NK-92 (cell line): ENCODE results near the gene RNASEL.

Source experiments
- DNase-seq: peaks from one replicate; lab custom pipeline; 2025; ENCODE audit not compliant: unreplicated experiment; lab: John Stamatoyannopoulos, UW

RNASEL gene

DNA sequence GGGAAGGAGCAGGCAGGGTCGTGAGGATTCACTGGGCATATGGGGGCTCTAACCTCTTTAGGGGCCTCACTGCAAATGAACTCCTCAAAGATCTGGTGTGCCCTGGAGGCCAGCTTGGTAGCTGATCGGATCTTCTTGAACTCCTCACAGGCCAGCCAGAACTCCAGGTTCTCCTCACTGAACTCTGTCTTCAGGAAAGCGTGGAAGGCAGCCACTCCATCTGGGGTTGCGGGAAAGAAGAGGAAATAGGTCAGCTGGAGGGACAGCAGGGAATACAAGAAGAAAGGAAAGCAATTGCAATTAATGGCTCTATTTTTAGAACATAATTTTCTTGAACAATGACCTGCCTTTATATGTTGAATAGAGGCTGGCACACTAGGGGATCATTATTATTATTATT, 12.9 kb upstream of the RNASEL start:
- no peak for DNase-seq

DNA sequence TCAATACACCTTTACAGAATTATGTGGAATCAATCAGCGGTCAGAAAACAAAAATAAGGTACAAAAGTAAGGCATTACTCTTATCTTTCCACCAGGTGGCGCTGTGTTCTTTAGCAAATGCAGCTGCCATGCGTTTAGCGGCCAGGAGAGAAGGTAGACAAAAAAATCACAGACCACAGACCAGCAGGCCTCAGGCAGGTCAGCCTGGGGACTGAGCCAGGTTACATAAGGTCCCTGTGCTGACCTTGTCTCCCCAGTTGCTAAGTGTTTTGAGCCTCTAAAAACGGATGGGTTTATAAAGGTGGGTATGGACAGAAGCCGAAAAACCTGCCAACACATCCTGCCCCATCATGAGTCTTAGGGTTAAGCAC, 12.3 kb upstream of the RNASEL start:
- no peak for DNase-seq

DNA sequence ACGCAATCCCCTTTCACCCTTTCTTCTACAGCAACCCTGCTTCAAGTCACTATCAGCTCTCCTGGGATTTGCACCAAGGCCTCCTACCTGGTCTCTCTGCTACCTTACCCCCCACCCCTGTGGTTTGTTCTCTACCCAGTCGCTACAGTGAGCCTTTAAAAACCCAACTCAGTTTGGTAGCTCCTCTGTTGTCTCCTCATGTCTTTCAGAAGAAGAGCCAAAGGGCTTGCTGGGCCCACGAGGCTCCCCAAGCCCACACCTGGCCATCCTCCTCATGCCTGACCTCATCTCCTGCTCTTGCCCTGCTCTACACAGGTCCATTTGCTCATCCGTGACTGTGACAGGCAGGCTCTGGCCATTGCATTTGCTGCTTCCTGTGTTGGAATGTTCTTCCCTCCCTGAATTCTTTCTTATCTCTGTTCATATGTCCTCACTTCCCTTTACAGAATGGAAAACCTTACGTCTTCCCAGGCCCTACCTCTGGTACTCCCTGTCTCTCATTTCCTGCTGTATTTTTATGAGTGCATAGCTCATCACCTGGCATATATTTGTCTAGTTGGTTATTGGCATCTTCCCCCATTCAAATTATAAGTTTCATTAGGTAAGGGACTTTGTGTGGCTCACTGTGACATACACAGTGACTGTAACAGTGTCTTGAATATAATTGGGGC, 11.8 kb upstream of the RNASEL start:
- no peak for DNase-seq

DNA sequence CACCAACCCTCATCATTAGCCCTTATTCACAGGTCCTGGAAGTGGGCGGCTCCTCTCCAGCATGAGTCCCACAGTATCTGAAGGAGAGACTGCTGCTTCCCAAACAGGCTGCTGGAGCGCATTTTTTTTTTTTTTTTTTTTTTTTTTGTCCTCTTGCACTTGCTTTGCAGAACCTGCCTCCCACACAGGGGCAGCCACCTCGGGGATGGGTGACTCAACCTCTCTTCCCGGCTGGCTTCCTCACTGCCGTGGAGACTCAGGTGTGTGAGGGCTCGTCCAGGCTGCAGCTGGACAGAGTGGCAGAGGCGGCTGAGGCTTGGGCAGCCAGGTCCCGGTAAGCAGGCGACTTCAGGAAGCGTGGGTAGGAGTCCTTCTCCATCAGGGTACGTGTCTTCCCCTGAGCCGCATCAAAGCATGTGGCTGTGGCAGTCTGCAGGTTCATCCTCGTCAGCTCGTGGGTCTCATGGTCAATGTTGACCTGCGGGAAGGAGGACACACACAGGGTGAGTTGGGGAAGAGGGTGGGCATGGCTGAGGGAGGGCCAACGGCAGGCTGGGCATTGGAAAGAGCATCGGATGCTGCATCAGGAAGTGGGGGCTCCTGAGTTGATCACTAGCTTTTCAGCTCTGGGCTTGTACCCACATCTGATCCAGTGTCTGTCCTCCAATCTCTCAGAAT, 11.1 kb upstream of the RNASEL start:
- DNase-seq = no peak

DNA sequence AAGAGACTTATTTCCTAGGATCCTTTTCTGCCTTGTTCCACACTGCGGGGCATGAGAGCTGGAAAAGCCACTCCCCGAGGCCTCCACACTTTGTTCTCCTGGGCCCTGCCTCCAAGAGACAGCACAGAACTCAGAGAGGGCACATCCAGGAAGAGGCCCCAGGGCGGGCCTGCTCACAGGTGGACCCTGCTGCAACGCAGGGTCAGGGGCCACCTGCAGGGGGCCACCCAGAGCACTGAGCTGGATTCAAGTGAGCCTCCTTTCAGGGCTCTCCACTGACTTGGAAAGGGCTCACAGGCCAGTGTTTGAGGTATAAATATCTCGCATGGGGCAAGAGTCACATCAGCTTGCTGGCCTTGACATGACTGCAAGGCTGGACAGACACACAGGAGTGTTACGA, 10.3 kb upstream of the RNASEL start:
- no peak for DNase-seq

DNA sequence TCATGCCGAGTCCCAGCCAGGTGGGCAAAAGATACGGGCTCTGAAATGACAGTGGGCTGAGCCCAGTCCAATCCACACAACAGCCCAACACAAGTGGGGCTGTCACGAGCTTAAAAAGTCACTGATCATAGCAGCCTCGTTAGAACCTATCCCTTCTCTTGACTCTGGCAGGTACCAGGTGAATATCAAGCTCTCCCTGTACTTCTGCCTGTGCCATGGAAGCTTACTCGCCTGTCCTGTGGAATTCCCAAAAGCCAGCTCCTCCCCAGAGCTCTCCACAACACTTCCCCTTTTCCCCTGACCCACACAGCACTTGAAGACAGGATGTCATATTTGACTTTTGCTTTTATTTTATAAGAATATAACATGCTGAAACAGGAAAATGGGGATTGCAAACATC, 9.2 kb upstream of the RNASEL start:
- DNase-seq = no peak

GRCh38 chr1:182596934-182597333, 7.9 kb upstream of the RNASEL start:
- DNase-seq = no peak

DNA sequence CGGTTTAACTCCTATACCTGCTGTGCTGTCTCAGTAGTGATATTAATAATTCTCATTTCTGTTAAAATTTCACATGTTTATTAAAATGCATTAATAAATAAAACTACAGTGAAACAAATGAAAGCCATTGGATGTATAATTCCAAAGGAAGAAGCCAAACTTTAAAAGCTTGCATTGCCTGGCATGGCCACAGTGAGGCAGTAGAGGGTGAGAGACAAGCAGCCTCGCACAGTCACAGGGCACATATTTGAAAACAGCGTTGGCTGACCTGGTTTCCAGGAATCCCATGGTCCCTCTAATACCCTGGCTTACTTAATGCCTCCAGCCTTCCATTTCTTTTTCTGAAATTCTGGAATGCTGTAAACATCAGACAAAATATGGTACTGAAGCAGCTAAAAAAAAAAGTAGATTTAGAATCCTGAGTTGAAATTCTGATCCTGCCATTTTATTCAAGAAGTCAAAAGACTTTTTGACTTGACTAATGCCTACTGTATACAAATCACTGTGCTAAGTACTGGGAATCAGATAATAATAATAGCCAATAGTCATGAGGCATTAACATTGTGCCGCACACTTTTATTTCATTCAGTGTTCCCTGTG, 6.7 kb upstream of the RNASEL start:
- no peak for DNase-seq

GRCh38 chr1:182589931-182590330, 875 bp upstream of the RNASEL start:
- DNase-seq = no peak

DNA sequence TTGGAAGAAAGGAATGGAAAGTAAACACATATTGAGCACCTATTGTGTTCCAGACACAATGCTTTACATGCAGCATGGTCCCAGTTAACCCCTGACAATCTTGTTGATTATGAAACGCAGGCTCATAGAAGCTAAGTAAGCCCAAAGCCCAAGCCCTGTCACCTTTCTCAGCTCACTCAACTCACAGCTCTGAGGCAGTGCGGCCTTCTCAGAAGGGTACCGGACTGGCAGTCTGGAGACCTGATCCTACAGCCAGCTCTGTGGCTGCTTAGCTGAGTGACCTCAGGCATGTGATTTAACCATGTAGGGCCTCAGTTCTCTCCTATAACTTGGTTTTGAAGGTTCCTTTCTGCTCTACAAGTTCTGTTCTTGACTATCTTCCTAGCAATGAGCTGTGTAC, 464 bp upstream of the RNASEL start:
- no peak for DNase-seq

GRCh38 chr1:182587666-182588499, 1.2 kb downstream of the RNASEL start:
- DNase-seq = no peak

GRCh38 chr1:182587093-182587492, 2.0 kb downstream of the RNASEL start:
- no peak for DNase-seq

GRCh38 chr1:182586380-182586779, 2.7 kb downstream of the RNASEL start:
- no peak for DNase-seq

DNA sequence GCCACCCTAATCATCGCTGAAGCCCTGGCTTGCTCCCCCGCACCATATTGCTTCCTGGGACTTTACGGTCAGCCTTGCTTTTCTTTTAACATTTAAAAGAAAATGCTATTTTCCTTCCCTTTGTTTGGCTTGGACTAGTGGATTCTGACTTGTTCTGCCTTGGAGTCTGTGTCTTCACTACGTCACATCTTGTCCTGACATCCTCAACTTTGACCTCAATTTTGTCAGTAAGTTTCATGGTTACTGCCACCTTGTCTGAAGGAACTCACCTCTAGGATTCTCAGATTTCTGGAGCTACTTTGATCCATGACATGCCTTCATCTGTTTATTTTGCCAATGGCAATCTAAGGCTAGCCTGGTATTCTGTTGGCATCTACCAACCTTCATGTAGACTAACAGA, 4.3 kb downstream of the RNASEL start:
- DNase-seq = no peak

DNA sequence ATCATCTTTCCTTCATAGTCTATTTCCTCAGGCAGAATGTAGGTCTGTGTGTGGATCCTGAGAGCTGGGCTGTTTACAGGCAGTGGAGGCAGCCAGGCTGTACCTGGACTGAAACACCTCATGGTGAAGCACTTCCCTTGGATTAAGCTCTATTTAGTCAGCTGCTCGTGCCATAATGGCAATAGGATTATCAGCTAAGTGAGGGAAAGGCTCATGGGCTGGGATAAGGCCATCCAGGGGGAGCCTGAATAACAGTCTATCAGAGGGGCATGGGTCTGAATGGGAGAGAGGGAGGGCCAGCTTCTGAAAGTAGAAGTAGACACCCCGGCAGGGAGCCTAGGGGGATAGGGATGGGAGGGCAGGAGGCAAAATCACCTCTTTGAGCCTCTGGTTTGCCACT, 8.3 kb downstream of the RNASEL start:
- no peak for DNase-seq

DNA sequence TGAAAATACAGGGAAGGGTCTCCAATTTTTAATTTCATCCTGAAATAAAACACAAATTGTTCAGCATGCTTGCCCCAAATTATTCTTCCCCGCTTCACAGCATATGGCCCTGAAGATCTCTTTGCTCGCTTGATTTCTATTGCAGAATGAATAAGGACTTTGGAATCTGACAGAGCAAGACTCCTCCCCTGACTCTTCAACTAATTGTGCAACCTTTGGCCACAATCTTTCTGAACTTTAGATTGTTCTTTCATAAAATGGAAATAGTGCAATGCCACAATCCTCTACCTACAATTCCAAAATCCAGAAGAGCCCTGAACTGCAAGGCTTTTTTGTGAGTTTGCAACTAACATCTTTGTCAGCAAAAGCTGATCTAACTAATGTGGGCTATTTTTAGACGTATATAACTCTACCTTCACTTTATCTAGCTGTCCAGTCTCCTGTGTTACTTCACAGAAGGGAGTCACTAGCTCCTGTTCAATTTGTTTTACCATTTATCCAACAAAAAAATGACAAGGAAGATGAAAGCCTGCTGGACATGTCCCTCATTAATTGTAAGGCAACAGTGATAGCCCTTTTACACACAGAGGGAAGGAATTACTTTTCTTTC, 13.4 kb downstream of the RNASEL start:
- no peak for DNase-seq

- DNase-seq = no peak
Measured at GRCh38 chr1:182574156-182574555, 14.9 kb downstream of the RNASEL start.

GRCh38 chr1:182570611-182570970, 18.5 kb downstream of the RNASEL start:
- no peak for DNase-seq

DNA sequence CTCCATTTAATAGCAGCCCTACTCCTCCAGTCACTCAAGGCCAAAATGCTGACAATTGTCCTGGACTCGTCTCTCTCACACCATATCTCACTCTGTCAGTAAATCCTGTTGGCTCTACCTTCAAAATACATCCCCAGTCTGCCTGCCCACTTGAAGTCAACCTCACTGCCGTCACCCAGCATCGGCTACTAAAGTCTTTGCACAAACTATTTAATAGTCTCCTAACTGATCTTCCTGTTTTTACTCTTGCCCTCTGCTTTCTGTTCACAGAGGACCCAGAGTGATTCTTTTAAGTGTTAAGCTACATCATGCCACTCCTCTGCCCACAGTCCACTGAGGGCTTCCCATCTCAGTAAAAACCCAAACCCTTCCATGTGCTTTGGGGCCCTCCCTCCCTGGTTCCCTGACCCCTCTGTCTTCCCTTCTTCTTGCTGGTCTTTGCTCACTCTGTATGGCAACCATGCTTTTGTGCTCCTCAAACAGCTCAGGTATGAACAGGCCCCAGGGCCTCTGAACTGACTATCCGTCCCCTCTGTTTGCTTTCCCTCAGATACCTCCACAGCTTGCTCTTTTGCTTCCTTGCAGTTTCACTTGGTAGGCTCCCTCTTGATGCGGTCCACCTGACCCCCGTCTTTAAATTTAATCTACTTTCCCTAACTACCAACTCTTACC, 19.0 kb downstream of the RNASEL start:
- DNase-seq = no peak

DNA sequence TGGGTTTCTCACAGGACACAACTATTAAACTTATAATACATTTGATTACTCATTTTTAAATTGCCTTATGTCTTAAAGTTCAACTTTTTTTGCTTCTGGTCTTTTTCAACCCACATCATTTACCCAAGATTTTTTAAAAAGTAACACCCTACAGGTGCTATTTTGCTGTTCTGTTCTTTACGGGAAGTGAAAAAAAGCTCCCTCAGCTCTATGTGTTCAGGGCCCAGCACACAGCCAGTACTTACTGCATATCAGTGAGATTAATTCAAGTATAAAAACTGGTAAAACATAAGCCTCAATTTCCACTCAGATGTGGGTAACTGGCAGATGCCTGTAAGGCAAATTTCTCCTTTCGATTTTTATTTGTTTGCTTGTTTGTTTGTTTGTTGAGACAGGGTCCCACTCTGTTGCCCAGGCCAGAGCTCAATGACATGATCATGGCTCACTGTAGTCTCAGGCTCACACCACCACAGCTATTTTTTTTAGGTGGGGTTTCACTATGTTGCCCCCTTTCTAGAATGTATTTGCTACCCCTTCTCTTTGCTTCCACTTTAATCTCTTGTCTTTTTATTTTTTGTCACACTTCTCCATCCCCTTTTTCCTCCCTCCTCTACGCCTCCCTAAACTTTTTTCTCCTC, 20.3 kb downstream of the RNASEL start:
- no peak for DNase-seq
